SHP77 treated with DMSO at 0.1 percent for 48 hours (cell line): ENCODE results near the gene SERPINA4.

ENCODE experiments used
- DNase-seq: peaks from one replicate; lab custom pipeline; 2025; lab: John Stamatoyannopoulos, UW

SERPINA4 gene

GRCh38 chr14:94560751-94561655, at the start of gene SERPINA4:
SERPINA4 (plus strand) TSS chr14:94561442; CDS start chr14:94563483, 2,041 bp downstream.
- DNase-seq = no peak

GRCh38 chr14:94514351-94514750, 46.9 kb upstream of the SERPINA4 start:
- no peak for DNase-seq

GRCh38 chr14:94515426-94515825, 45.8 kb upstream of the SERPINA4 start:
- no peak for DNase-seq

- DNase-seq = no peak
Observed at GRCh38 chr14:94515856-94516255, 45.4 kb upstream of the SERPINA4 start.

- no peak for DNase-seq
Observed at GRCh38 chr14:94517248-94517640, 44.0 kb upstream of the SERPINA4 start.

GRCh38 chr14:94517641-94518257, 43.5 kb upstream of the SERPINA4 start:
- DNase-seq = no peak

- DNase-seq = no peak
Observed at GRCh38 chr14:94521375-94522114, 39.7 kb upstream of the SERPINA4 start.

GRCh38 chr14:94522115-94522724, 39.0 kb upstream of the SERPINA4 start:
- DNase-seq = no peak

- DNase-seq = no peak
Observed at GRCh38 chr14:94523265-94523664, 38.0 kb upstream of the SERPINA4 start.

GRCh38 chr14:94524093-94524492, 37.1 kb upstream of the SERPINA4 start:
- no peak for DNase-seq

GRCh38 chr14:94531187-94531586, 30.1 kb upstream of the SERPINA4 start:
- no peak for DNase-seq

GRCh38 chr14:94532447-94532846, 28.8 kb upstream of the SERPINA4 start:
- DNase-seq = no peak

GRCh38 chr14:94535506-94535905, 25.7 kb upstream of the SERPINA4 start:
- no peak for DNase-seq

- no peak for DNase-seq
Observed at GRCh38 chr14:94536836-94537235, 24.4 kb upstream of the SERPINA4 start.

GRCh38 chr14:94538070-94538740, 23.0 kb upstream of the SERPINA4 start:
- DNase-seq = no peak

GRCh38 chr14:94539181-94539580, 22.1 kb upstream of the SERPINA4 start:
- no peak for DNase-seq

GRCh38 chr14:94540031-94540794, 21.0 kb upstream of the SERPINA4 start:
- no peak for DNase-seq

- DNase-seq = no peak
Observed at GRCh38 chr14:94541234-94541975, 19.8 kb upstream of the SERPINA4 start.

GRCh38 chr14:94542111-94542810, 19.0 kb upstream of the SERPINA4 start:
- no peak for DNase-seq
